ENCODE data around the gene TMEM196. TPM values are rescaled to one million over a fixed set of nuclear protein-coding genes. Genes with fewer than 3 reads are reported as not detected.

TMEM196 gene
- total RNA-seq, 1 experiment from 2014 or later, result not detected

GRCh38 chr7:19752020-19752419 lies 21.4 kb downstream of the TMEM196 start (continued):
- TF ChIP-seq CTCF (IDR thresholded peaks at IDR 0.05 in 2 of 3, conservative IDR thresholded peaks at IDR 0.05 in 1 of 3; ENCODE audit: borderline replicate concordance in 1 of 3, insufficient read depth in 1 of 3, low read depth in 2 of 3, low read length in 2 of 3), result no peak
- TF ChIP-seq YY1 (IDR thresholded peaks at IDR 0.05; ENCODE audit: extremely low read depth, insufficient replicate concordance, low read depth, low read length), result no peak
- TF ChIP-seq ZFX (IDR thresholded peaks at IDR 0.05), result no peak
- TF ChIP-seq, protein P1, sequence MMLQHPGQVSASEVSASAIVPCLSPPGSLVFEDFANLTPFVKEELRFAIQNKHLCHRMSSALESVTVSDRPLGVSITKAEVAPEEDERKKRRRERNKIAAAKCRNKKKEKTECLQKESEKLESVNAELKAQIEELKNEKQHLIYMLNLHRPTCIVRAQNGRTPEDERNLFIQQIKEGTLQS (IDR thresholded peaks at IDR 0.05), result no peak
- TF ChIP-seq ELF1 (IDR thresholded peaks at IDR 0.05; ENCODE audit: borderline replicate concordance, low read depth), result no peak
- TF ChIP-seq JUND (IDR thresholded peaks at IDR 0.05), result no peak
- no peak for TF ChIP-seq SRF (IDR thresholded peaks at IDR 0.05; ENCODE audit: low read depth)
- no peak for TF ChIP-seq TCF7L2 (IDR thresholded peaks at IDR 0.05; ENCODE audit: borderline replicate concordance, extremely low read depth, insufficient read depth, insufficient read length)
- TF ChIP-seq SIN3A (IDR thresholded peaks at IDR 0.05; ENCODE audit: low read depth), result no peak
- TF ChIP-seq EZH2 (IDR thresholded peaks at IDR 0.05), result no peak

GRCh38 chr7:19749658-19750057 lies 23.8 kb downstream of the TMEM196 start:
- H4K20me1 ChIP-seq (ENCODE audit: insufficient read depth), result no peaks in the 10 kb centered on the region
- ChIA-PET CTCF (interaction anchor here (0.9 kb wide), 1 partner anchor 849 kb away, joined by 3 read pairs; no protein-coding TSS in a partner anchor), POLR2A (no interaction called here), RAD21 (ENCODE audit: low non-redundant PET in 1 of 2, low total read pairs in 2 of 2, uncharacterized antibody in 2 of 2, unreplicated experiment in 2 of 2) (no interaction called here)
- BruUV-seq (replicated peaks), result no TSS peak
- H3K27ac ChIP-seq (ENCODE audit: low read depth, low read length), result no peak overlapping the region
- no peak overlapping the region for H3K9ac ChIP-seq (ENCODE audit: low read length)
- H3K9me3 ChIP-seq (ENCODE audit: control insufficient read depth in 1 of 2, insufficient read depth in 1 of 2, low read depth in 1 of 2, low read length in 2 of 2), result no peaks in the 10 kb centered on the region
- no peaks in the 10 kb centered on the region for H3K9me2 ChIP-seq (ENCODE audit: insufficient read depth)
- no peaks in the 10 kb centered on the region for H3K36me3 ChIP-seq (ENCODE audit: control insufficient read depth in 1 of 2, insufficient read depth in 2 of 2, low read length in 2 of 2)
- no peaks in the 10 kb centered on the region for H3K4me1 ChIP-seq (ENCODE audit: control insufficient read depth in 1 of 2, insufficient read depth in 2 of 2, low read length in 2 of 2)
- no peaks in the 10 kb centered on the region for H3K79me2 ChIP-seq (ENCODE audit: insufficient read depth, low read length)
- peak overlapping the region; percentile 47 for H2AFZ ChIP-seq (ENCODE audit: low read depth, low read length, poor library complexity, severe bottlenecking)
- H3K27me3 ChIP-seq (ENCODE audit: insufficient read depth, low read length), result no peaks in the 10 kb centered on the region
- TF ChIP-seq, protein P1 (IDR thresholded peaks at IDR 0.05), result no peak
- no peak for TF ChIP-seq CBX3 (IDR thresholded peaks at IDR 0.05; ENCODE audit: low read depth)
- TF ChIP-seq, protein P2, sequence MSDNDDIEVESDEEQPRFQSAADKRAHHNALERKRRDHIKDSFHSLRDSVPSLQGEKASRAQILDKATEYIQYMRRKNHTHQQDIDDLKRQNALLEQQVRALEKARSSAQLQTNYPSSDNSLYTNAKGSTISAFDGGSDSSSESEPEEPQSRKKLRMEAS (IDR thresholded peaks at IDR 0.05), result no peak
- no peak for TF ChIP-seq TCF7L2 (IDR thresholded peaks at IDR 0.05; ENCODE audit: borderline replicate concordance, extremely low read depth, insufficient read depth, insufficient read length)
- no peak for TF ChIP-seq CEBPB (IDR thresholded peaks at IDR 0.05; ENCODE audit: low read depth)
- no peak for TF ChIP-seq SRF (IDR thresholded peaks at IDR 0.05; ENCODE audit: low read depth)
- DNase-seq (ENCODE audit: low read depth, low spot score) (no peak), ATAC-seq (no peak)
- no peak overlapping the region for H3K4me2 ChIP-seq (ENCODE audit: low read length)
- H3K4me3 ChIP-seq (replicated peaks in 1 of 2; ENCODE audit: low read depth in 1 of 2, low read length in 2 of 2), result no peak overlapping the region
- intact Hi-C loops (cut with micrococcal nuclease), result loop anchor here (2.0 to 10.0 kb wide), 3 partner anchors 225 to 561 kb away; no protein-coding TSS in a partner anchor

All from HCT116 (cell line).